SJCRH30 (cell line): ENCODE results near the gene MICAL3. TPM values are rescaled to one million over a fixed set of nuclear protein-coding genes. Genes with fewer than 3 reads are reported as not detected.
A peak's percentile ranks its signal among the peaks of the same experiment; 100 is the strongest.

Experiments used
- DNase-seq, 2 experiments: peaks; one replicate each; pipeline ENCODE4 v3.0.0-alpha.2; 2015 to 2020
- H3K27ac ChIP-seq: fragments of 250-450 bp; sonication (Bioruptor Pico); 2 replicates; pipeline ENCODE4 v1.5.1; 2020; ENCODE audit warnings: mild to moderate bottlenecking, moderate library complexity
- H3K27me3 ChIP-seq: fragments of 250-450 bp; sonication (Bioruptor Pico); 2 replicates; pipeline ENCODE4 v1.5.1; 2020; ENCODE audit warnings: mild to moderate bottlenecking, moderate library complexity
- H3K36me3 ChIP-seq: fragments of 250-450 bp; sonication (Bioruptor Pico); 2 replicates; pipeline ENCODE4 v1.5.1; 2020; ENCODE audit warnings: mild to moderate bottlenecking, moderate library complexity
- H3K4me1 ChIP-seq: fragments of 250-450 bp; sonication (Bioruptor Pico); 2 replicates; pipeline ENCODE4 v1.5.1; 2020; ENCODE audit warnings: mild to moderate bottlenecking, moderate library complexity
- H3K4me3 ChIP-seq: fragments of 250-450 bp; sonication (Bioruptor Pico); 2 replicates; pipeline ENCODE4 v1.5.1; 2020; ENCODE audit warnings: mild to moderate bottlenecking, moderate library complexity
- H3K9me3 ChIP-seq: fragments of 250-450 bp; sonication (Bioruptor Pico); replicated peaks from 2 replicates; pipeline ENCODE4 v1.5.1; 2020; ENCODE audit warnings: mild to moderate bottlenecking, moderate library complexity
- total RNA-seq: library from RNA; depleted of rRNA; stranded (reverse); fragments of >200 nt; shearing (Covaris generic); gene quantifications from 2 replicates; pipeline ENCODE4 v1.2.3, GENCODE V29; 2014

MICAL3 gene
- total RNA-seq, 1 experiment from 2014 or later, result 26.1 TPM

DNA sequence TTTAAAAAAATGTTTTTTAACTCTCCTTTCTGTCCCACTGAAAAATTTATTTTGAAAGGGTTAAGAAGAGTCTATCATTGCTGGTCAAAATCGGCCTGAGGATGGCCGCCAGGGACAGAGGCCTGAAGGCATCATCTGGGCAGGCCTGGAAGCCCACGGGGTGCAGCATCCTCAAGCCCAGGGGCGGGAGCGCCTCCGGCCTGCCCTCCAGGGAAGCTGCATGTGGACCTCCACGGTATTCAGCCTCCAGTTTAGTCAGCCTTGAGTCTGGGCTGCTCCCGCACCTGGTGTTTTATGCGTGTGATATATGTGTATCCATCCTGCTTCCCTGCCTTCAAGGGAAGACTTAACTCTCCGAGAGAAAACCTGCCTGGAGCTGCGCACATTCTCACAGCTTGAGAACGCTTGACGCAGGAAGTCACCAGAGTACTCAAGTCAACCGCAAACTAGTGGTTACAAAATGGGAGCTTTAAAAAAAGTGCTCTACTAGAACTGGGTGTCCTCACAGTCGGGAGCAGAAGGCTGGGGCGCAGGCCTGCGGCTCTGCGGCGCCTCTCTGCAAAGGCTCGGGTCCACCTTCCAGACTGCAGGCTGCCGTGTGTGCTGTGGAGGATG is 236.5 kb downstream of the MICAL3 start:
- Histone ChIP-seq H3K27ac (no peak overlapping the region), H3K9me3 (no peaks in the 10 kb centered on the region), H3K36me3 (no peaks in the 10 kb centered on the region), H3K27me3 (no peaks in the 10 kb centered on the region), H3K4me3 (no peak overlapping the region), H3K4me1 (peaks cover 13% of the 10 kb centered on the region)
- no peak for DNase-seq

- H3K27ac ChIP-seq, result no peak overlapping the region; the same call in 1 of the 2 replicates
- H3K4me1 ChIP-seq, result peaks cover 13% of the 10 kb centered on the region
- no peak overlapping the region for H3K4me3 ChIP-seq
- no peaks in the 10 kb centered on the region for H3K36me3 ChIP-seq
- H3K9me3 ChIP-seq, result no peaks in the 10 kb centered on the region
- no peak for DNase-seq
- H3K27me3 ChIP-seq, result no peaks in the 10 kb centered on the region
These were observed 237.1 kb downstream of the MICAL3 start for GRCh38 chr22:17787241-17787640.

DNA sequence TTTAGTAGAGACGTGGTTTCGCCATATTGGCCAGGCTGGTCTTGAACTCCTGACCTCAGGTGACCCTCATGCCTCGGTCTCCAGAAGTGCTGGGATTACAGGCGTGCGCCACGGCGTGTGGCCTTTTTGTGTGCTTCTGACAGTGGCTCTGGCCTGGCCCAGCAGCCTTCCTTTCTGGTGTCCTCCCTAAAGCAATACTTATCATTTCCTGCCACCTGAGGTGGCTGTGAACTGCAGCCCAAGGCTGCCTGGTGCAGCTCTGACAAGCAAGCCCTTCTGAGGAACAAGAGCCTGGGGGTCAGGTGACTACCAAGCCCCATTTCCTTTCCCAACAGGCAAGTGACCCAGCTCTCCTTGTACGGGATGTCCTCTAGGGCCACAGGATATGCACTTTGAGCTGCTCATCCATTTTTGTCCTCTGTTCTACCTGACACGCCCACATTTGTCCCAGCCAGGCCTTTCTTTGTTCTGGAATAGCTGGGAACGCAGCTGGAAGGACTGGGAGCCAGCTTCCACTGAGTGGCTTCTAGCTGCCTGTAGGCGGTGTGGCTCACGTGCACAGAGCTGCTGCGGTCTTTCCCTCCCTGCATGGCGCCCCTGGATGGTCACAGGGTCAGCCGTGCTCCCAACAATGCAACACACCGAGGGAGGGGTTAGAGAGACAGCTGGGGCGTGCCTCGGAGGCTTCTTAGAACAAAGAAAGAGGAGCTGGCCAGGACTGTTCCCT is 237.8 kb downstream of the MICAL3 start:
- Histone ChIP-seq H3K36me3 (no peaks in the 10 kb centered on the region), H3K9me3 (no peaks in the 10 kb centered on the region), H3K27ac (no peak overlapping the region; the same call in 1 of the 2 replicates), H3K4me1 (peaks cover 13% of the 10 kb centered on the region), H3K4me3 (no peak overlapping the region), H3K27me3 (no peaks in the 10 kb centered on the region)
- peak; percentile 79 to 80 for DNase-seq

- DNase-seq, result peak; percentile 44 to 58
- H3K9me3 ChIP-seq, result no peaks in the 10 kb centered on the region
- no peaks in the 10 kb centered on the region for H3K36me3 ChIP-seq
- no peak overlapping the region for H3K4me3 ChIP-seq
- H3K27me3 ChIP-seq, result no peaks in the 10 kb centered on the region
- peaks cover 17% of the 10 kb centered on the region for H3K4me1 ChIP-seq
- no peak overlapping the region for H3K27ac ChIP-seq
These were observed 238.9 kb downstream of the MICAL3 start for GRCh38 chr22:17785185-17786184.

DNA sequence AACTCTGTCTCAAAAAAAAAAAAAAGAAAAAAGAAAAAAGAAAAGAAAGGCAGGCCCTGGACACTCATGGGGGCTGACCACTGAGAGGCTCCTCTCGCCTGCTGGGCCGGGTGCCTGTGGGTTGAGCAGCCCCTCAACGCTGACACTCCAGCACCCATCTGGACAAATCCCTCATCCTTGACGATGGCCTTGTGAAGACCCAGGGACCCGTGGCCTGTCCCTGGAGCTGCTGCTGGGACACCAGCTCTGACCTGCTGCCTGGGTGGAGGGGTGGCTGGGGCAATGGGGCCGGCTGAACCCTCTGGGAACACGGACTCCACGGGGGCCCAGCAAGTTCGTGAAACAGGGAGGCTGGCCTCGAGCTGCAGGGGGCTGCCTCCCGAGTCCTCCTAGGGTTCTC is 239.6 kb downstream of the MICAL3 start:
- Histone ChIP-seq H3K4me1 (peaks cover 22% of the 10 kb centered on the region), H3K36me3 (no peaks in the 10 kb centered on the region), H3K27ac (no peak overlapping the region), H3K27me3 (peaks cover 6% of the 10 kb centered on the region; the same call in 1 of the 2 replicates), H3K4me3 (no peak overlapping the region), H3K9me3 (0 out of 2 replicates have a peak, but pooled peaks cover 3% of the 10 kb centered on the region)
- no peak for DNase-seq

DNA sequence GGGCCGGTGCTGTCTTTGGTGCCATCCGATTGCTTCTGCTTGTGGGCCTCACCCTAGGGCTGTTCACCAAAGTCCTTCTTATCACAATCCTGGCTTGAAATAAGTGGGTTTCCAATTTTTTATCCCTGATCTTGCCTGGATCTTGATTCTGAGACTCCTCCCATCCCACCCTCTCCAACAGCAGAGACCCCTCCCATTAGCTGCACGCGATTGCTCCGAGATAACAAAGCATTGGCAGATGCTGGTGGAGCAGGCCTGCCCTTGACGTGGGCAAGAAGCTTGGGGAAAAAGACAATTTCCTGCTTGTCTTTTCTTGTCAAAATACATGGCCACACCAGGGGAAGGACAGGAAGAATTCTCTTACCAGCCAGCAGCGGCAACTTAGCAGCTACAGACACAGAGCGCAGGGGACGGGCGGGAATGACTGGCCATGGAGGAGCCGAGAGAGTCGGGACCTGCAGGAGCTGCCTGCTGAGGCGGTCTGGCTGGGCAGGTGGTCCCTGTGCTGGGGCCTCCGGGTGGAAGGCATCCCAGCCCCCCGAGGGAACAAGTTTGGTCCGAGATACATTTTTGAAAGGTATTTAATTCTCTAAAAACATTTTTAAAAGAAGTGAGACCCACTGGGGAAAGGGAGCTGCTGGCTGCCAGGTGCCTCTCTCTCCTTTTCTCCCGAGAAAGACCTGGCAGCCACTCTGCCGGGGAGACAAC is 240.4 kb downstream of the MICAL3 start:
- no peak for DNase-seq
- no peak overlapping the region for H3K27ac ChIP-seq
- 0 out of 2 replicates have a peak, but pooled peaks cover 3% of the 10 kb centered on the region for H3K9me3 ChIP-seq
- H3K4me3 ChIP-seq, result no peak overlapping the region
- no peaks in the 10 kb centered on the region for H3K36me3 ChIP-seq
- peaks cover 22% of the 10 kb centered on the region for H3K4me1 ChIP-seq
- peaks cover 14% of the 10 kb centered on the region; the same call in 1 of the 2 replicates for H3K27me3 ChIP-seq

DNA sequence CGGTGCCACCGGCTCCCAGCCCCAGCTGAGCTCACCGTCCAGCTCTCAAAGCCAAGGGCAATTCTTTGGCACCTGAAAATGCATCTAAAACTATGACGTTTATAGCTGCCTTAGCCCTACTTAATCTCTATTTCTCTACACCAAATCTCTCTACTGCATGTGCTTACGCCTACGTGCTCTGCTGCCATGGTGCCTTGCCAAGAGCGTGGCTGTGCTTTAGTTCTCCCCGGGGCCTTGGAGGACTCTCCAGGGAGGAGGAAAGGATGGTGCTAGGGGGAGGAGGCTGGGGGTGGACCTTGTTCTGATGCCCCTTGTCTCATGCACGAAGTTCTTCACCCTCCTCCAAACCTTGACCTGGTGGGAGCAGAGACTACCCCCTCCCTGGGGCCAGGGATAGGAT is 241.0 kb downstream of the MICAL3 start:
- 0 out of 2 replicates have a peak, but pooled peaks cover 3% of the 10 kb centered on the region for H3K9me3 ChIP-seq
- peaks cover 15% of the 10 kb centered on the region; the same call in 1 of the 2 replicates for H3K27me3 ChIP-seq
- H3K4me3 ChIP-seq, result no peak overlapping the region
- no peak overlapping the region for H3K27ac ChIP-seq
- H3K4me1 ChIP-seq, result peaks cover 22% of the 10 kb centered on the region
- no peak for DNase-seq
- H3K36me3 ChIP-seq, result no peaks in the 10 kb centered on the region

DNA sequence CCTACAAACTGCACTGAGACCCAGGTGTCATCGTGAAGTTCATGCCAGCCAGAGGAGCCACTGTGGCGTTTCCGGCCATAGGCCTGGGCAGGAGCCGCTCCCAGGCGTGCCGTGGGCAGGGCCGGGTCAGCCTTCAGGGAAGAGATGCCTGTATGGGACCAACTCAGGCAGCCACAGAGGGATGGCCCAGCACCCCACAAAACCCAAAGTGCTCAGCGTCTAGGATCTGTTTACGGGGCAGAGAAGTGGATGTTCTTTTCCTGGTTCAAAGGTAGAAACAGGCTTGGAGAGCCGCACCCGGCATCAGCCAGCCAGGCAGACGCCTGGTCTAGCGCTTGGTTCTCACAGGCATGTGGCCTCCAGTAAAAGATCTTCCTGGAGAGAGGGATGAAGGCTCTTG is 241.7 kb downstream of the MICAL3 start:
- DNase-seq, result no peak
- Histone ChIP-seq H3K27me3 (peaks cover 15% of the 10 kb centered on the region; the same call in 1 of the 2 replicates), H3K9me3 (0 out of 2 replicates have a peak, but pooled peaks cover 3% of the 10 kb centered on the region), H3K36me3 (no peaks in the 10 kb centered on the region), H3K4me3 (no peak overlapping the region), H3K27ac (no peak overlapping the region), H3K4me1 (peaks cover 22% of the 10 kb centered on the region)

DNA sequence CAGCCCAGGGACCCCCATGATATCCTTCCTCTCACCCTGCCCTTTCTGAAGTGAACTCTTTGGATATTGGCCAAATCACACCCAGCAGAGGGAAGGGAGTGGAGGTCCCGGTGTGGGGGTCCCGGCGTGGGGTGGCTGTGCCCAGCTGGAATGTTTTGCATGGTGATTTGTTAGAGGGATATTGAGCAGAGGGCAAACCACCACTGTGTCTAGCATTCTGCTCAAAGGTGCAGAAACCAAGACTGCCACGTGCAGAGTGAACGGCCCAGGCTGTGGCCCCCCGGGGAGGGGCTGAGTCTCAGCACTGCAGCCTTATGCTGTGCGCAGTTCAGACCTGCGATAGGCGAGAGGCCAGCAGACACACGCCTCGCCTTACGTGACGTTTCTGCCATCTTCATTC is 242.2 kb downstream of the MICAL3 start:
- no peaks in the 10 kb centered on the region for H3K36me3 ChIP-seq
- DNase-seq, result no peak
- H3K27ac ChIP-seq, result no peak overlapping the region
- H3K4me3 ChIP-seq, result no peak overlapping the region
- 0 out of 2 replicates have a peak, but pooled peaks cover 3% of the 10 kb centered on the region for H3K9me3 ChIP-seq
- H3K4me1 ChIP-seq, result peaks cover 18% of the 10 kb centered on the region
- peaks cover 15% of the 10 kb centered on the region; the same call in 1 of the 2 replicates for H3K27me3 ChIP-seq

- Histone ChIP-seq H3K9me3 (0 out of 2 replicates have a peak, but pooled peaks cover 3% of the 10 kb centered on the region), H3K36me3 (no peaks in the 10 kb centered on the region), H3K27ac (no peak overlapping the region), H3K4me3 (no peak overlapping the region), H3K4me1 (peaks cover 11% of the 10 kb centered on the region), H3K27me3 (peaks cover 15% of the 10 kb centered on the region; the same call in 1 of the 2 replicates)
- peak; percentile 31 to 50 for DNase-seq
These were observed 242.9 kb downstream of the MICAL3 start for GRCh38 chr22:17781319-17782031.

- peaks cover 15% of the 10 kb centered on the region; the same call in 1 of the 2 replicates for H3K27me3 ChIP-seq
- H3K27ac ChIP-seq, result no peak overlapping the region
- no peak overlapping the region for H3K4me3 ChIP-seq
These were observed 243.5 kb downstream of the MICAL3 start for GRCh38 chr22:17780741-17781318.

GRCh38 chr22:17780116-17780740 is 244.1 kb downstream of the MICAL3 start:
- no peak for DNase-seq

More at GRCh38 chr22:17780741-17781318, 243.5 kb downstream of the MICAL3 start:
- Histone ChIP-seq H3K9me3 (0 out of 2 replicates have a peak, but pooled peaks cover 3% of the 10 kb centered on the region), H3K36me3 (no peaks in the 10 kb centered on the region), H3K4me1 (peaks cover 9% of the 10 kb centered on the region)
- DNase-seq, result no peak

More at GRCh38 chr22:17780116-17780740, 244.1 kb downstream of the MICAL3 start:
- H3K27ac ChIP-seq, result no peak overlapping the region
- peaks cover 9% of the 10 kb centered on the region for H3K4me1 ChIP-seq
- H3K9me3 ChIP-seq, result 0 out of 2 replicates have a peak, but pooled peaks cover 3% of the 10 kb centered on the region
- H3K27me3 ChIP-seq, result peaks cover 19% of the 10 kb centered on the region; the same call in 1 of the 2 replicates
- no peaks in the 10 kb centered on the region for H3K36me3 ChIP-seq
- no peak overlapping the region for H3K4me3 ChIP-seq
